H1 (cell line): ENCODE measurements around the gene SCG5. TPM values are rescaled to one million over a fixed set of nuclear protein-coding genes. Genes with fewer than 3 reads are reported as not detected.
A peak's percentile ranks its signal among the peaks of the same experiment; 100 is the strongest.

ENCODE experiments used
- CTCF ChIA-PET: fragments of 300-600 bp; sonication (Branson Sonifier 250); formaldehyde crosslinking; loops from one replicate; lab custom pipeline; 2021; ENCODE audit not compliant: partially characterized antibody; lab: Charles Lee
- POLR2A ChIA-PET: fragments of 300-600 bp; sonication (Branson Sonifier 250); formaldehyde crosslinking; loops from one replicate; lab custom pipeline; 2021; ENCODE audit warnings: inconsistent platforms; ENCODE audit not compliant: partially characterized antibody; lab: Charles Lee
- DNase-seq, 2 experiments: peaks; one replicate each; pipeline versions ENCODE4 v3.0.0 to v3.0.0-alpha.2; 2010 to 2022; ENCODE audit warnings: low spot score in 2 of 2, low read depth in 1 of 2, mixed read lengths in 1 of 2
- FAIRE-seq: peaks from 2 replicates; lab custom pipeline; 2011; peaks lifted over from hg19 to GRCh38; lab: Jason Lieb, UNC
- H2AFZ ChIP-seq: 2 replicates; pipeline ENCODE4 v1.8.1; 2012; ENCODE audit warnings: low read length, inconsistent platforms
- H2AK5ac ChIP-seq: 2 replicates; pipeline ENCODE4 v1.6.1; 2013; ENCODE audit warnings: low read depth, low read length
- H2BK120ac ChIP-seq: replicated peaks from 2 replicates; pipeline ENCODE3; 2013; ENCODE audit warnings: low read depth, low read length, inconsistent platforms
- H2BK12ac ChIP-seq: 2 replicates; pipeline ENCODE4 v1.6.1; 2013; ENCODE audit warnings: low read depth, low read length
- H2BK15ac ChIP-seq: 2 replicates; pipeline ENCODE4 v1.6.1; 2013; ENCODE audit warnings: low read length
- H2BK20ac ChIP-seq: 2 replicates; pipeline ENCODE4 v1.6.1; 2013; ENCODE audit warnings: low read length
- H2BK5ac ChIP-seq: 2 replicates; pipeline ENCODE4 v1.6.1; 2013; ENCODE audit warnings: low read depth, low read length
- H3K14ac ChIP-seq: 2 replicates; pipeline ENCODE4 v1.6.1; 2013; ENCODE audit warnings: inconsistent platforms; ENCODE audit not compliant: insufficient read length
- H3K18ac ChIP-seq: 2 replicates; pipeline ENCODE4 v1.6.1; 2013; ENCODE audit warnings: low read length; ENCODE audit errors: extremely low read depth
- H3K23ac ChIP-seq: 2 replicates; pipeline ENCODE4 v1.6.1; 2013; ENCODE audit warnings: inconsistent platforms; ENCODE audit not compliant: insufficient read length
- H3K23me2 ChIP-seq: 2 replicates; pipeline ENCODE4 v1.6.1; 2013; ENCODE audit warnings: low read depth, low read length
- H3K27ac ChIP-seq: 2 replicates; pipeline ENCODE4 v1.6.1; 2011; ENCODE audit warnings: low read depth, low read length, inconsistent platforms
- H3K27me3 ChIP-seq, 4 experiments: replicated peaks in 1 of 4; 1 replicate in 1 of 4; 2 replicates in 3 of 4; pipeline versions ENCODE4 v1.6.1 to v1.8.1; 2011 to 2013; ENCODE audit warnings: low read length in 3 of 4, mild to moderate bottlenecking in 3 of 4, inconsistent platforms in 2 of 4, mixed read lengths in 2 of 4, moderate library complexity in 1 of 4; ENCODE audit not compliant: control insufficient read depth in 3 of 4, insufficient read depth in 3 of 4; ENCODE audit errors: extremely low read depth in 1 of 4
- H3K36me3 ChIP-seq, 4 experiments: 2 replicates each; pipeline versions ENCODE4 v1.6.1 to v1.8.1; 2011 to 2013; ENCODE audit warnings: mild to moderate bottlenecking in 4 of 4, low read length in 3 of 4, moderate library complexity in 2 of 4, control low read depth in 1 of 4, inconsistent platforms in 1 of 4; ENCODE audit not compliant: insufficient read depth in 4 of 4, control insufficient read depth in 2 of 4
- H3K4ac ChIP-seq: replicated peaks from 2 replicates; pipeline ENCODE3; 2013; ENCODE audit warnings: low read length, low read depth, mixed read lengths, inconsistent platforms; ENCODE audit not compliant: insufficient read length
- H3K4me1 ChIP-seq, 4 experiments: replicated peaks in 1 of 4; 1 replicate in 1 of 4; 2 replicates in 3 of 4; pipeline versions ENCODE4 v1.6.1 to v1.8.1; 2011 to 2013; ENCODE audit warnings: low read length in 3 of 4, inconsistent platforms in 2 of 4, mixed read lengths in 1 of 4; ENCODE audit not compliant: insufficient read depth in 4 of 4, control insufficient read depth in 3 of 4
- H3K4me2 ChIP-seq, 2 experiments: 2 replicates each; pipeline versions ENCODE4 v1.6.1 to v1.8.1; 2011 to 2013; ENCODE audit warnings: low read depth in 2 of 2, low read length in 2 of 2, control low read depth in 1 of 2, inconsistent platforms in 1 of 2, mild to moderate bottlenecking in 1 of 2; ENCODE audit not compliant: insufficient read depth in 1 of 2
- H3K4me3 ChIP-seq, 4 experiments: fragments of 200-600, 300-600 bp in 1 of 4; sonication (generic), shearing (Covaris generic), sonication (Bioruptor Twin) in 1 of 4; 2 replicates each; pipeline versions ENCODE4 v1.5.1 to v1.8.1; 2011 to 2016; ENCODE audit warnings: low read length in 4 of 4, low read depth in 3 of 4, control low read depth in 2 of 4, inconsistent platforms in 2 of 4, mild to moderate bottlenecking in 2 of 4, mixed read lengths in 1 of 4, moderate library complexity in 1 of 4; ENCODE audit not compliant: insufficient read depth in 2 of 4; ENCODE audit errors: extremely low read depth in 1 of 4
- H3K56ac ChIP-seq: replicated peaks from 2 replicates; pipeline ENCODE3; 2013; ENCODE audit warnings: low read depth, mild to moderate bottlenecking, mixed read lengths, low read length, inconsistent platforms; ENCODE audit not compliant: insufficient read length
- H3K79me1 ChIP-seq: 2 replicates; pipeline ENCODE4 v1.6.1; 2013; ENCODE audit warnings: low read depth, low read length, control low read depth
- H3K79me2 ChIP-seq, 2 experiments: 2 replicates each; pipeline versions ENCODE4 v1.6.1 to v1.8.1; 2012 to 2013; ENCODE audit warnings: low read length in 2 of 2, mild to moderate bottlenecking in 2 of 2, inconsistent platforms in 1 of 2; ENCODE audit not compliant: insufficient read depth in 2 of 2, control insufficient read depth in 1 of 2
- H3K9ac ChIP-seq, 4 experiments: replicated peaks in 1 of 4; 1 replicate in 1 of 4; 2 replicates in 3 of 4; pipeline versions ENCODE4 v1.6.1 to v1.8.1; 2011 to 2013; ENCODE audit warnings: low read depth in 3 of 4, low read length in 3 of 4, control low read depth in 2 of 4, mild to moderate bottlenecking in 2 of 4, moderate library complexity in 2 of 4, inconsistent platforms in 1 of 4; ENCODE audit errors: extremely low read depth in 1 of 4
- H3K9me3 ChIP-seq, 2 experiments: 2 replicates each; pipeline versions ENCODE4 v1.6.1 to v1.8.1; 2012 to 2013; ENCODE audit warnings: mild to moderate bottlenecking in 2 of 2, moderate library complexity in 2 of 2, control low read depth in 1 of 2, inconsistent platforms in 1 of 2, low read depth in 1 of 2, low read length in 1 of 2, mixed read lengths in 1 of 2; ENCODE audit not compliant: insufficient read depth in 2 of 2
- H4K20me1 ChIP-seq, 2 experiments: replicated peaks in 1 of 2; 2 replicates each; pipeline versions ENCODE3 to v1.8.1; 2011 to 2013; ENCODE audit warnings: inconsistent platforms in 2 of 2, low read length in 2 of 2, mild to moderate bottlenecking in 1 of 2; ENCODE audit not compliant: insufficient read depth in 2 of 2, control insufficient read depth in 1 of 2
- H4K5ac ChIP-seq: 2 replicates; pipeline ENCODE4 v1.6.1; 2013; ENCODE audit warnings: low read length, low read depth, mixed read lengths, inconsistent platforms; ENCODE audit not compliant: insufficient read length
- H4K8ac ChIP-seq: 2 replicates; pipeline ENCODE4 v1.8.0; 2013; ENCODE audit warnings: mild to moderate bottlenecking, moderate library complexity, low read length, inconsistent platforms; ENCODE audit not compliant: insufficient read depth; ENCODE audit errors: extremely low read depth
- H4K91ac ChIP-seq: replicated peaks from 2 replicates; pipeline ENCODE3; 2013; ENCODE audit warnings: low read length, mixed read lengths, inconsistent platforms; ENCODE audit not compliant: insufficient read length
- EGR1 ChIP-seq: IDR thresholded peaks from 2 replicates; pipeline ENCODE4 v1.6.1; 2011; ENCODE audit warnings: low read depth, low read length, borderline replicate concordance
- JUN ChIP-seq: IDR thresholded peaks from 2 replicates; pipeline ENCODE4 v1.6.1; 2011; ENCODE audit warnings: low read depth, mild to moderate bottlenecking, improper control_type of control experiment, low read length
- SP2 ChIP-seq: IDR thresholded peaks from 2 replicates; pipeline ENCODE4 v1.6.1; 2012; ENCODE audit warnings: mild to moderate bottlenecking, low read length, inconsistent platforms
- TCF12 ChIP-seq: IDR thresholded peaks from 2 replicates; pipeline ENCODE4 v1.6.1; 2011; ENCODE audit warnings: low read depth, mild to moderate bottlenecking, low read length
- WGBS, 2 experiments: shearing (Covaris generic) in 1 of 2; methylation state at CpG; one replicate each; pipeline versions ENCODE4 v1.1.6 to v1.1.7; 2013 to 2015; ENCODE audit warnings: low lambda C conversion rate in 2 of 2, mixed read lengths in 2 of 2, inconsistent platforms in 1 of 2, low coverage in 1 of 2, missing lambda C conversion rate in 1 of 2; ENCODE audit not compliant: insufficient replicate concordance in 2 of 2, insufficient coverage in 1 of 2, insufficient read length in 1 of 2; ENCODE audit errors: extremely low coverage in 1 of 2, missing lambda C conversion rate in 1 of 2; 5-methylcytosine and 5-hydroxymethylcytosine counted together
- polyA plus RNA-seq, 7 experiments: library from polyadenylated mRNA; depleted of rRNA in 3 of 7; stranded (reverse) in 5 of 7; unstranded in 2 of 7; fragments of >200 nt in 5 of 7; fragments of 200-250 nt in 2 of 7; gene quantifications; 1 replicate in 5 of 7; 2 replicates in 1 of 7; 4 replicates in 1 of 7; pipeline versions ENCODE4 v1.2.1 to v1.2.3, GENCODE V29; 2011 to 2013; ENCODE audit warnings: missing spikeins in 2 of 7, mixed read lengths in 2 of 7
- total RNA-seq: library from RNA; stranded (reverse); fragmentation: NEBNext Ultra II Directional; extraction: Animal tissue kit (Norgen Biotek cat#: 25700); gene quantifications from 2 replicates; pipeline ENCODE4 v1.2.1, GENCODE V29; 2021
- TF ChIP-seq, protein P1 (sequence below): IDR thresholded peaks from 2 replicates; pipeline ENCODE4 v1.6.1; 2012; ENCODE audit warnings: inconsistent platforms
- TF ChIP-seq, protein P2 (sequence below): IDR thresholded peaks from 2 replicates; pipeline ENCODE4 v1.6.1; 2011; ENCODE audit warnings: low read length, improper control_type of control experiment

Gene SCG5
- total and polyA plus RNA-seq, 2 of the 8 experiments (the other 6 are each of a cell fraction or from before 2014, with no cell fraction given) = 18.7 to 19.9 TPM

DNA sequence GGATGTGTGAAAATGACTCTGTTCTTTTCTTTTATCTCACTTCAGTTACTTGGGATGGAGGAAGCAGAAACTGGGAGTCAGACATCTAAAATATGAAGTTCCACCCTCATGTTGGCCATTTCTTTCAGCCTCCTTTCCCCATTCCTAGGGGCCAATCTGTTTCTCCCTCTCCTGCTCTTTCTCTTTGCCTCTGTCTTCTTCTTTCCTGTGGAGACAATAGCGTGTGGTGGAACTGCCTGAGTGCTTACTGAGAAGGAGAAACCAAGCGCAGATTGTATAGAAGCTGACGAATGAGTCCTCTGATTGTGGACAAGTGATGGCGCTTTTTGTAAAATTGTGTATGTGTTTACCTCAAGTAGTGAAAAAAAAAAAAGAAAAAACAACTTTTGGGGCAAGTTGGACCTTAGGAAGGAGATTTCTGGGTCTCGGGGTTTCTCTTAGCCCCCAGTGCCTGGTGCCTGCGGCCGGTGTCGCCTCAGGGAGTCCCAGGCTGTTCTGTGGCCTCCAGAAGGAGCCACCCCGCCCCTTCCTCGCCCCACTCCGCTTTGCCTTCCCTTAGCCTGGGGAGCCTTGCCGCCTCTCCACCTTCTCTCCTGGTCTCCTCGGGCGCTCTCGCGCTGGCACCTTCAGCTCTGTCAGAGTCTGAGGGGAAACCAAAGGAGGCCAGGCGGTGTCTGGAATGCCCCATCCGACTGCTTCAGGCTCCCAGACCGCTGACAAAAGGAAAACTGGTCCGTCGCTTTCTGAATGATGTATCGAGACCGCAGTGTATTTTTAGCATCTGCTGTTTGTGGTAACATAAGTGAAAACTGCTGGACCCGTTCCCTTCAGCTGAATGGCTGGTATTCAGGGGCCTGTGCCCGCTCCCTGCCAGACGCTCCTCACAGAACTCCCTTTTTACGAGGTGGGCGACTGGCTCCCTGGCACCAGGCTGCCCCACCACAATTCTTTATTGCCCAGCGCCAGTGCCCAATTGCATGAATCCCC is 30.1 kb downstream of the SCG5 start:
- FAIRE-seq (no peak), DNase-seq (no peak)
- POLR2A ChIA-PET = interaction anchor here (1.6 to 2.1 kb wide), 2 partner anchors 19 to 30 kb away, joined by 3 to 5 read pairs; partner anchors contain the start of gene SCG5

More for the DNA sequence above, 30.1 kb downstream of the SCG5 start:
- Histone ChIP-seq H3K27me3 (no peaks in the 10 kb centered on the region), H3K4me2 (no peak overlapping the region), H2BK15ac (peak overlapping the region; percentile 24; the same call in 1 of the 2 replicates), H3K23me2 (no peaks in the 10 kb centered on the region; the same call in 1 of the 2 replicates), H3K23ac (no peak overlapping the region), H2BK120ac (no peak overlapping the region), H3K36me3 (no peaks in the 10 kb centered on the region), H3K79me1 (no peaks in the 10 kb centered on the region), H3K79me2 (no peaks in the 10 kb centered on the region), H4K20me1 (no peaks in the 10 kb centered on the region), H3K4me1 (peaks cover 5 to 16% (median 7%) of the 10 kb centered on the region in 4 experiments), H4K5ac (no peak overlapping the region), H3K56ac (no peak overlapping the region), H3K9me3 (no peaks in the 10 kb centered on the region), H2AFZ (no peak overlapping the region), H3K4ac (no peak overlapping the region), H2AK5ac (no peak overlapping the region), H3K18ac (0 out of 2 replicates have a peak overlapping the region, but pooled peaks have one; percentile 3), H2BK12ac (no peak overlapping the region), H2BK5ac (no peak overlapping the region), H3K14ac (no peak overlapping the region), H4K8ac (0 out of 2 replicates have a peak overlapping the region, but pooled peaks have one; percentile 77), H2BK20ac (no peak overlapping the region), H3K9ac (no peak overlapping the region), H4K91ac (no peak overlapping the region), H3K4me3 (no peak overlapping the region), H3K27ac (no peak overlapping the region)
- CTCF ChIA-PET = interaction anchor here (0.6 to 2.3 kb wide), 6 partner anchors 8 to 287 kb away, joined by 3 to 8 read pairs (median 4); no protein-coding TSS in a partner anchor
- 90% methylated on average over 28 of the region's 29 CpGs; no CpG with 5 or more reads in 1 of the 2 experiments for WGBS, 2 experiments
- TF ChIP-seq, protein P1, sequence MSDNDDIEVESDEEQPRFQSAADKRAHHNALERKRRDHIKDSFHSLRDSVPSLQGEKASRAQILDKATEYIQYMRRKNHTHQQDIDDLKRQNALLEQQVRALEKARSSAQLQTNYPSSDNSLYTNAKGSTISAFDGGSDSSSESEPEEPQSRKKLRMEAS = no peak
- TF ChIP-seq EGR1 = no peak
- no peak for TF ChIP-seq TCF12
- TF ChIP-seq JUN = no peak
- TF ChIP-seq, protein P2, sequence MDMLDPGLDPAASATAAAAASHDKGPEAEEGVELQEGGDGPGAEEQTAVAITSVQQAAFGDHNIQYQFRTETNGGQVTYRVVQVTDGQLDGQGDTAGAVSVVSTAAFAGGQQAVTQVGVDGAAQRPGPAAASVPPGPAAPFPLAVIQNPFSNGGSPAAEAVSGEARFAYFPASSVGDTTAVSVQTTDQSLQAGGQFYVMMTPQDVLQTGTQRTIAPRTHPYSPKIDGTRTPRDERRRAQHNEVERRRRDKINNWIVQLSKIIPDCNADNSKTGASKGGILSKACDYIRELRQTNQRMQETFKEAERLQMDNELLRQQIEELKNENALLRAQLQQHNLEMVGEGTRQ = no peak
- TF ChIP-seq SP2 = no peak
